Measurements from ENCODE around the gene DNAH5.

GRCh38 chr5:13821366-13821765 lies 123.1 kb downstream of the DNAH5 start:
- TF ChIP-seq YY1 (IDR thresholded peaks at IDR 0.05; ENCODE audit: low read depth) (no peak), NFIC (IDR thresholded peaks at IDR 0.05) (no peak), EGR1 (IDR thresholded peaks at IDR 0.05) (no peak), ZBTB7A (IDR thresholded peaks at IDR 0.05; ENCODE audit: low read depth) (no peak), CEBPB (IDR thresholded peaks at IDR 0.05) (no peak), MAX (IDR thresholded peaks at IDR 0.05) (no peak), CREB1 (IDR thresholded peaks at IDR 0.05; ENCODE audit: low read depth) (no peak), EP300 (IDR thresholded peaks at IDR 0.05; ENCODE audit: borderline replicate concordance) (no peak), TEAD4 (IDR thresholded peaks at IDR 0.05) (no peak), TAF1 (IDR thresholded peaks at IDR 0.05; ENCODE audit: low read depth) (no peak), RAD21 (IDR thresholded peaks at IDR 0.05; ENCODE audit: low read depth) (no peak), TCF12 (IDR thresholded peaks at IDR 0.05; ENCODE audit: low read depth) (no peak), REST (IDR thresholded peaks at IDR 0.05; ENCODE audit: low read depth) (no peak), USF1 (IDR thresholded peaks at IDR 0.05) (no peak)

Measured in Ishikawa (cell line).